Measurements from ENCODE around the gene NBAS. TPM values are rescaled to one million over a fixed set of nuclear protein-coding genes. Genes with fewer than 3 reads are reported as not detected.

Gene NBAS
- total RNA-seq, 1 experiment from 2014 or later, result 32.5 TPM

- Histone ChIP-seq H3K79me1 (ENCODE audit: insufficient read depth, low read depth, low read length, poor library complexity, severe bottlenecking) (no peaks in the 10 kb centered on the region), H3K4me1 (ENCODE audit: insufficient read depth, low read length) (no peaks in the 10 kb centered on the region), H3K27ac (ENCODE audit: insufficient read length, low read depth, low read length) (no peak overlapping the region), H2BK12ac (ENCODE audit: insufficient read length, low read depth, low read length) (no peak overlapping the region), H4K20me1 (ENCODE audit: control insufficient read depth, insufficient read depth, insufficient read length) (no peaks in the 10 kb centered on the region), H3K27me3 (ENCODE audit: insufficient read depth, low read length) (no peaks in the 10 kb centered on the region), H3K18ac (ENCODE audit: insufficient read length, low read depth, low read length) (no peak overlapping the region), H3K9ac (ENCODE audit: extremely low read depth, insufficient read length, low read length) (no peak overlapping the region), H3T11ph (ENCODE audit: low read length) (no peak overlapping the region), H4K5ac (ENCODE audit: insufficient read length, low read depth, low read length) (no peak overlapping the region), H2BK20ac (ENCODE audit: low read depth, low read length, poor library complexity, severe bottlenecking) (no peak overlapping the region), H3K79me2 (ENCODE audit: insufficient read depth, low read length) (no peaks in the 10 kb centered on the region), H3K4ac (ENCODE audit: low read depth, low read length) (no peak overlapping the region), H3K23me2 (ENCODE audit: insufficient read length, low read depth, low read length, poor library complexity, severe bottlenecking) (no peaks in the 10 kb centered on the region), H3K23ac (ENCODE audit: insufficient read length, low read depth, low read length) (no peak overlapping the region), H4K8ac (replicated peaks; ENCODE audit: insufficient read length, low read depth, low read length) (no peak overlapping the region), H3K14ac (ENCODE audit: insufficient read depth, low read length) (no peak overlapping the region), H2AFZ (ENCODE audit: low read length) (no peak overlapping the region), H2AK5ac (ENCODE audit: insufficient read length, low read length) (no peak overlapping the region), H3K9me3 (ENCODE audit: control insufficient read depth, low read depth, low read length) (no peaks in the 10 kb centered on the region), H3K4me2 (ENCODE audit: insufficient read depth, insufficient read length, low read length) (no peak overlapping the region), H2BK5ac (ENCODE audit: insufficient read length, low read length) (no peak overlapping the region), H4K91ac (ENCODE audit: insufficient read length, low read depth, low read length) (no peak overlapping the region), H3K56ac (ENCODE audit: insufficient read length, low read depth, low read length) (no peak overlapping the region), H2BK15ac (ENCODE audit: low read depth, low read length) (no peak overlapping the region), H2BK120ac (ENCODE audit: low read depth, low read length, poor library complexity, severe bottlenecking) (no peak overlapping the region)
- Mint-ChIP-seq H3K27me3 (ENCODE audit: low read depth) (no peaks in the 10 kb centered on the region), H3K9me3 (no peaks in the 10 kb centered on the region), H3K4me3 (no peak overlapping the region), H3K36me3 (ENCODE audit: insufficient read depth in 1 of 3, low read depth in 3 of 3) (peaks cover 0 to 9% (median 6%) of the 10 kb centered on the region in 3 experiments; a peak in 5 of 7 replicates), H3K4me1 (no peaks in the 10 kb centered on the region), H3K27ac (no peak overlapping the region)
- DNase-seq, result no peak
- no peak for TF ChIP-seq CTCF (conservative IDR thresholded peaks at IDR 0.05)
- WGBS (ENCODE audit: extremely low coverage, insufficient read length, low lambda C conversion rate), result no CpG with 5 or more reads among the region's 3 CpGs
Observed at GRCh38 chr2:15306706-15307105, 254.4 kb downstream of the NBAS start.
